Stimulated activated CD4-positive, alpha-beta T cell treated with anti-CD3 and anti-CD28 coated beads, Interleukin-15, amount 100 ng/mL, for 24 hours (primary cell): Measurements from ENCODE around the gene EIF4G1.

Source experiments
- DNase-seq: peaks from one replicate; pipeline ENCODE4 v3.0.0-alpha.2; 2020

EIF4G1 gene

DNA sequence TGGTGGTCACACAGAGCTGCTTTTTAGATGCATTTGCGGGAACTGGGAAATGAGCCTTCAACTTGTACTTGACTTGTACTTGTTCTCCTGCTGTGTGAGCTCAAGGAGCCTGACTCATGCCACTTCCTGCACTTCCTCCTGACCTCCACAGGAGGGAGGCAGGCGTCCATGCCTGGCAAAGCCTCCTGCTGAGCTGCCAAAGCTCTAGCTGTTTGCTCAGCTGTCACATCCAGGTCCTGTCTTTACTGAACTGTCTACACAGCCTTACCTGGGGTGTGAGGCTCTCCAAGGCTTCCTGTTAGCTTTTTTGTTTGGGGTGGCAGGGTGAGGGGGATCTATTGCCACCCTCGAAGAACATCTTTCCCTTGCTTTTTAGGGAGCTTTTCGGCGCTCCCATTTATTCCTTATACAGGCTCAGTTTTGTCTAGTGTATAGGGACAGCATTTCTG lies 57.2 kb downstream of the EIF4G1 start:
- DNase-seq, result peak; percentile 71

DNA sequence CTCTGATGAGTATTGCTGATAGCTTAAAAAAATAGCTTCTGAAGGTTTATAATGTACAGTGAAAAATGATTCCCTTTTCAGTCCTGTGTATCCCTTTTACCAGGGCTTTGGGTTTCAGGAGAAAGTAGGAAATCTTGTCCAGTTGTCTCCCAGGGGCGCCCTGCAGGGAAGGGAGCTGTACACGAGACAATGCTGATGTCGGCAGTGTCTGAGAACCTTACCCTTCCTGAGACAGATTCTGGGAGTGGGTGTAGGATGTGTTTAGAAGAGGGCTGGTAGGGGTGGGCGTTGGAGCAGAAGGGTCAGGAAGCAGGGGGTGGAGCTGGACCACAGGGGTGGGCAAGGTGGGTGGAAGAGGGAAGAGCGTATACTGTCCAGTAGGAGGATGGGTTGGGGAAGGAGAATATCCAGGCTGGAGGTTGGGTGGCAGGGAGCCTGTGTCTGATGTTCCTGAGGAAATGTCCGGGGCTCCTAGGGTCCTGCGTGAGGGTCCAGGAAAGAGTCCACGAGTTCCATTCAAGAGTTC lies 58.0 kb downstream of the EIF4G1 start:
- no peak for DNase-seq

DNA sequence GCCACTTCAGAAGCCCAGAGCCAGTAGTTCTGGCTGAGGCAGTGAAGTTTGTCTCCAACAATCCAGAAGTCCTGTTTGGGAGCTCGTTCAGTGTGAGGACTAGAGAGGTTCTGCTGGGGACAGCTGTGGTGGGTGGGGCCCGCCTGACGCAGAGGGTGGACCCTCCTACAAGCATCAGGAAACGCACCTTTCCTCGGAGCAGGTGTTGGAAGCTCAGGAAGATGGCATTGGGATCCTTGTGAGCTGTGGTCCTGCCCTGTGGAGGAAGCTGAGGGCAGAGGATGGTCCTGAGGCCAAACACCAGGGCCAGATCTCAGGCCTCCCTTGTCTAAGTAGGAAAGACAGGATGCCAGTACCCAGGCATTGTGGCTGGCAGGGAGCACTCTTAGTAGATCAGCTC lies 58.5 kb downstream of the EIF4G1 start:
- no peak for DNase-seq

DNA sequence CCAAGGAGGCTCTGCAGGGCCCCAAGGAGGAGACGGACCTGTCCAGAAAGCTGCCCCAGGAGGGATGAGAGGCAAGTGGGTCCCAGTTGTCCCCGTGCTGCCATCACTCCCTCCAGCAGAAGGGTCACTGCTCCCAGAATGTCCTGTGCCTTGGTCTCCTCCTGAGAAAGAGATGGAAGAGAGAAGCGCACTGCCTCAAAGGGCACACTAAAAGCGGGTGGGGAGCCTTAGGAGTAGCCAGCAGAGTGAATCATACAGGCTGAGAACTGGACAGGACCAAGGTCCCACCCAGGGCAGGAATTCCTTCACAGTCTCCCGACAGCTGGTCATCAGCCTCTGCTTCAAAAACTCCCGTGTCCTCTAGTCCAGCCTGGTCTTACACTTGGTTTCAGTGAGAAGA lies 59.0 kb downstream of the EIF4G1 start:
- no peak for DNase-seq

DNA sequence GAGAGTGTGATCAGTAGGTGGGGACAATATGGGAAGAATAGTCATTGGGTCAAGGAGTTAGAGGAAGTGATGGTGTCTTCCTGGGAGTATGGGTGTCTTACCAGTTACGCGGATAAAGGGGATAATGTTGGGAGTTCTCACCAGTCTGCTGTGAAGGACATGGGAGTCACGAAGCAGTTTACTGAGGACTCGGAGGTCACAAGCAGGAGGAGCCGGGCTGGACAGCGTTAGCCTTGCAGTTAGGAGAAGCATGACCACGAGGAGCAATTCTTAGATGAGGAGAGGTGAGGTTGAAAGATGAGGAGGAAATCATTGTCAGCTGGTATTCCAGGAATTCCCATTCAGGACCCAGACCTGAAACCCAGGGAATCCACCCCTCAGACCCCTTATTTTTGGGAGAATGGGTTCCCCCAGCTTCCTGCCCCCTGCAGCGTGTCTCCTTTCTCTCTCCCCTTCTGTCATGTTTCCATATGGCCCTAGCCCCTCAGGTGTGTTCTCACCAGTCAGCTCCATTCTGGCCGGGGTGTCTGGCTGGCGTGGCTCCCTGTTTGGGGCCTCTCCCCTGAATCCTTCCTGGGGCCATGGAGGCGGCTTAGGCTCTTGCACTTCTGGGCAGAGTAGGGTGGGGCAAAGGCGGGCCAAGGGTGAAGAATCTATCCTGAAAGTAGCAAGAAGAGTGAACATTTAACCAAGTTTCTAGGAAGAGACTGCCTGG lies 61.5 kb downstream of the EIF4G1 start:
- no peak for DNase-seq

DNA sequence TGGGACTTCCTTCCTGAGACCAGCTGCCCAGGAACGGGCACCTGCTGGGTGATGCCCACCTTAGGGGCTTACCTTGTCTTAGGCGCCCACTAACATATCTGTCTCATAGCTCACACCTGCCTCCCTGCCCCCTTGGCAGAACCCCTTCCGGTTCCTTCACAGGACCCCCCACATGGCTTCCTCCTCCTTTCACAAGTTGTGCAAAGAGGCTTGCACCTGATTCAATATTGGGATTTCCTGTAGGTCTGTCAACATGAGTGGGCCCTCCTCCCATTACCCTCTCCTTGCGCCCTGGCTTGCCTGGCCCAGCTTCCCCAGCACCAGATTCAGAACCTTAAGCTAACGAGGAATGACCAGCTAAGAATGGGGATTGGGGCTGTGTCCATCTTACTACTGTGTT lies 63.0 kb downstream of the EIF4G1 start:
- DNase-seq, result no peak

DNA sequence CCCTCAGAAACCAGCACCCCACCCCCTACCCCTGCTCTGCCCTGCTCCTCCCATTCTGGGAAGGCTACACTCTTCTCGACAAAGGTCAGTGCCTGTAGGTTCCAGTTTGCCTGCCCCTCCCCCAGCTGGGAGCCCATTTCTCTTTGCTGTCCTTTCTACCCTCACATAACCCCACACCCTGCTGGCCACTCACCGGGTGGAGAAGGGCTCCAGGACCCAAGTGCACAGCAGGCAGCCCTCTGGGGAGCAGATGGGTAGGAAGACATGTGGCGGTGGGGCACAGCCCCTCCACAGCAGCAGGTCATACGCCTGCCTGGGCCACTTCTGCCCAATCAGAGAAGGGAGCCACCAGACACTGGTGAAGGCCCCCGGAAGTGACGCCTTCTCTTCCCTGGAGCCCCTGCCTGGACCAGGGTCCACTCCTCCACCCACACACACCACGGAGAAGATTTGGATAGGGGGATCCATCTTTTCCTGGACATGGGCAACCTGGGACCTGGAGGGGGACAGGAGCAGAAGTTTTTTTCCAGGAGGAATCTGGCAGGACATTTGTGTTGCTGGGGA lies 63.6 kb downstream of the EIF4G1 start, which contains the start of gene THPO:
Gene THPO (minus strand): TSS at position 326 of the 564 bp plus-strand sequence. CDS start 1,948 bp downstream, outside the sequence.
- DNase-seq, result no peak

DNA sequence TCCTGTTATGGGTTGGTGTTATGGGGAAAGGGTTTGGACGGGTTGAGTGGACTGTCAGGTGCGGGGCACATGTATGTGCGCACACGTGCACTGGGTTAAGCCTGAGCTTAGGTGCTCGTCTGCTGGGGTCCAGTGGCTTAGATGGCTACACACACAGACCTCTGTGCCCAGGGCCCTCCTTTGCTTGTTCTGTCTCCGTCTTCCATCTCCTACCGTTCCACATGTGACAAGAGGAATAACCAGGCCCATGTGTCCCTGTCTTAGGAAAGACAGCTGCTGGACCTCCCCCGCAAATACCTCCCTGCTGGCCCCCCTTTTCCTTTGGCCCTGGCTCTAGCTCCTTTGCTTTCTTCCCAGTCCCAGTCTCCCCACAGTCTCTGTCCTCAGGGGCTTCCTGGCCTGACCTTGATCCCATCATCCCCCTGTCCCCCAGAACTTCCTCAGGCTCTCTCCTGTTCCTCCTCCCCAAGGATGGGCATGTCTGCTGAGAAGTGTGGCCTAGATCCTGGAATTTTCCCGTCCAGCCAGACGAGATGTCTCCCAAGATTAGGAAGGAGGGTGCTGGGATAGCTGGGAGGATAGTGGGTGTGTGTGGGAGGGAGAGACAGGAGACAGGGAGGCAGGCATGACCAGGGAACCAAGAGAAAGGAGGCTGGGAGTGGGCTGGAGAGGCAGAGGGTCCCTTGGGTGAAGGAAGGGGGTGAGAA lies 64.4 kb downstream of the EIF4G1 start:
- no peak for DNase-seq

DNA sequence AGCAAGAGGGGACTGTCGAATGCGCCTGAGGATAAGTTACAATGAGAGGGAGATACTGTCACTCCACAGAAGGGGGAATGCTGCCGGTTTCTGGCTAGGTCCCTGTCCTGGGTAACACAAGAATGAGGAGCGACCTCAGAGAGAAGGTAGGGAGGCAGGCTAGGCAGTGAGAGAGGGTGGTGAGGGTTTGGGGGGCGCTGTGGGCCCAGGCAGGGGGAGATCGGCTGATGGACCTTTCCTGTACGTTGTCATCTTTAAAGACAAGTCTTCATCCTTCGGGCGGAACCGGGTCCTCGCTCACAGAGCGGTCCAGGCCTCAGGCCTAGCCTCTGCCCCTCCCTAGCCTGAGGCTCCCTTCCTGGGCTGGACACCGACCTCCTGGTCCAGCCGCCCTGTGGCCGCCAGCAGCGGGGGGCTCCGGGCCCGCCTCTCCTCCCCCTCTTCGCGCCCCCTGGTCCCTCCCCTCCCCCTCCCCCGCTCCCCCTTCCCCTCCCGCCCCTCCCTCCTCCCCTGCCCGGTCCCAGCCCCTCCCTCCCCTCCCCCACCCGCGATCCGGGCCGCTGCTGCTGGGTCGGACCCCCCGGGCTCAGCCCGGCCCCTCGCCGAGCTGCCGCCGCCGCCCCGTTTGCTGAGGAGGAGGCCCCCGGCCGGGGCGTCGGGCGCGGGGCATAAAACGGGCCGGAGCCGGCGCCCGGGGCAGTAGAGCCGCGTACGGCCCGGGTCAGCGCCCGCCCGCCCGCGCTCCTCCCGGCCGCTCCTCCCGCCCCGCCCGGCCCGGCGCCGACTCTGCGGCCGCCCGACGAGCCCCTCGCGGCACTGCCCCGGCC lies 65.2 kb downstream of the EIF4G1 start, which contains the start of gene CHRD:
Gene CHRD (plus strand): TSS at position 697 of the 827 bp plus-strand sequence. CDS start 265 bp downstream, outside the sequence.
- no peak for DNase-seq

DNA sequence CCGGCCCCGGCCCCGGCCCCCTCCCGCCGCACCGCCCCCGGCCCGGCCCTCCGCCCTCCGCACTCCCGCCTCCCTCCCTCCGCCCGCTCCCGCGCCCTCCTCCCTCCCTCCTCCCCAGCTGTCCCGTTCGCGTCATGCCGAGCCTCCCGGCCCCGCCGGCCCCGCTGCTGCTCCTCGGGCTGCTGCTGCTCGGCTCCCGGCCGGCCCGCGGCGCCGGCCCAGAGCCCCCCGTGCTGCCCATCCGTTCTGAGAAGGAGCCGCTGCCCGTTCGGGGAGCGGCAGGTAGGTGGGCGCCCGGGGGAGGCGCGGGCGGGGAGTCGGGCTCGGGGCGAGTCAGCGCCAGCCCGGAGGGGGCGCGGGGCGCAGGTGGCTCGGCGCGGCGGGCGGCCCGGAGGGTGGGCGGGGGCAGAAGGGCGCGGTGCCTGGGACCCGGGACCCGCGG lies 65.8 kb downstream of the EIF4G1 start:
- peak; percentile 59 for DNase-seq

DNA sequence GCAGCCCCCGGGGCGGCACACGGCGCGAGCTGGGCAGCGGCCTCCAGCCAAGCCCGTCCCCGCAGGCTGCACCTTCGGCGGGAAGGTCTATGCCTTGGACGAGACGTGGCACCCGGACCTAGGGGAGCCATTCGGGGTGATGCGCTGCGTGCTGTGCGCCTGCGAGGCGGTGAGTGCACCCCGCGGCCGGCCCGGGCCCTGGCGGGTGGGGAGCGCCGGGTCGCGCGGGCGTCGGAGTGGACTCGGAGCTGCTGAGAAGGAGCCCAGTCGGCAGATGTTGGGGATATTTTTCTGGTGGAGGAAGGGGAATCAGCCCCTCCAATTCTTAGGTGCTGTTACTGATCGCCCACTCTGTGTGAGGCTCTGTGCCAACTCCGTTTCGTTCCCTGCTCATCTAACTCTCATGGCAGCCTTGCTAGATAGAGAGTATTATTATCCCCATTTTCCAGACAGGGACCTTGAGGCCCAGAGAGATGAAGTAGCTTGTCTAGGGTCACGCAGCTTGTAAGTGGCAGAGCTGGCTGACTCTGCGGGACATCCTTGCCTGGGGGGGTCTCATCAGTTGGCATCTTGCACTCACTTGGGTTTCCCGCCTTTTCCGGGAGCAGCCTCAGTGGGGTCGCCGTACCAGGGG lies 66.3 kb downstream of the EIF4G1 start:
- peak; percentile 33 for DNase-seq

DNA sequence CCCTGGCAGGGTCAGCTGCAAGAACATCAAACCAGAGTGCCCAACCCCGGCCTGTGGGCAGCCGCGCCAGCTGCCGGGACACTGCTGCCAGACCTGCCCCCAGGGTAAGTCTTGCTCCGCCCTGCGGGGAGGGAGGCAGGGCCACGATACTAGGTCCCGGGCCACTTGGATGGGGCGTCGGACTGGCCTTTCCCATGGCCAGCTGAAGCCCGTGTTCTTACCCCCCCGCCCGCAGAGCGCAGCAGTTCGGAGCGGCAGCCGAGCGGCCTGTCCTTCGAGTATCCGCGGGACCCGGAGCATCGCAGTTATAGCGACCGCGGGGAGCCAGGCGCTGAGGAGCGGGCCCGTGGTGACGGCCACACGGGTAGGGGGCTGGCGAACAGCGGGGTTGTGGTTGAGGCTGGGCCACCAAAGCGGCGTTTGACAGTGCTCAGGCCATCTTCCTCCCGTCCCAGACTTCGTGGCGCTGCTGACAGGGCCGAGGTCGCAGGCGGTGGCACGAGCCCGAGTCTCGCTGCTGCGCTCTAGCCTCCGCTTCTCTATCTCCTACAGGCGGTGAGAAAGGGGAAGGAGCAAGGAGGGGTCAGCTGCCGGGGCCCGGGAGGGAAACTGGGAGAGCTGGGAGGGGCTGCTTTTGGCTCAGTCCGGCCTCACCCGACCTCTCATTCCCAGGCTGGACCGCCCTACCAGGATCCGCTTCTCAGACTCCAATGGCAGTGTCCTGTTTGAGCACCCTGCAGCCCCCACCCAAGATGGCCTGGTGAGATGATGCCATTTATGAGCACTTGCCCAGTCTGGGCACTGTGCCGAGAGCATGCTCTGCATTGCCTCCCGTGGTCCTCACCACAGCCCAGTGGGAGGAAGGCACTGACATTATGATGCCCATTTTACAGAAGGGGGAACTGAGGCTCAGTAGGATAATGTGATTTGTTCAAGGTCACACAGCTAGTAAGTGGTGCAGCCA lies 67.1 kb downstream of the EIF4G1 start:
- peak; percentile 29 for DNase-seq

DNA sequence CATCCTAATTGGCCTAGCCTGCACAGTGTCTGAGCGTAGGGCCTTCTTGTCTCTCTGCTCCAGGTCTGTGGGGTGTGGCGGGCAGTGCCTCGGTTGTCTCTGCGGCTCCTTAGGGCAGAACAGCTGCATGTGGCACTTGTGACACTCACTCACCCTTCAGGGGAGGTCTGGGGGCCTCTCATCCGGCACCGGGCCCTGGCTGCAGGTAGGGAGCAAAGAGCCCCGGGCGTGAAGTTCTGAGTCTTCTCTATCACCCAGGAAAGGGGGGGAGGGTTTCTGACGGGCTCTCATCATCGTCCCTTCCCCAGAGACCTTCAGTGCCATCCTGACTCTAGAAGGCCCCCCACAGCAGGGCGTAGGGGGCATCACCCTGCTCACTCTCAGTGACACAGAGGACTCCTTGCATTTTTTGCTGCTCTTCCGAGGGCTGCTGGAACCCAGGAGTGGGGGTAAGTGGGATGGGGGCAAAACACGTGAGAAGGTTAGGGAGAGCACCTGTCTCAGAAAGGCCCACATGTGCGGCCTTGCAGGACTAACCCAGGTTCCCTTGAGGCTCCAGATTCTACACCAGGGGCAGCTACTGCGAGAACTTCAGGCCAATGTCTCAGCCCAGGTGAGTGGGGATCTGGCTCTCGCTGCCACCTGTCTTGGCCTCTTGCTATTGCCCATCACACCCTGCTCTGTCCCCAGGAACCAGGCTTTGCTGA lies 68.1 kb downstream of the EIF4G1 start:
- no peak for DNase-seq

DNA sequence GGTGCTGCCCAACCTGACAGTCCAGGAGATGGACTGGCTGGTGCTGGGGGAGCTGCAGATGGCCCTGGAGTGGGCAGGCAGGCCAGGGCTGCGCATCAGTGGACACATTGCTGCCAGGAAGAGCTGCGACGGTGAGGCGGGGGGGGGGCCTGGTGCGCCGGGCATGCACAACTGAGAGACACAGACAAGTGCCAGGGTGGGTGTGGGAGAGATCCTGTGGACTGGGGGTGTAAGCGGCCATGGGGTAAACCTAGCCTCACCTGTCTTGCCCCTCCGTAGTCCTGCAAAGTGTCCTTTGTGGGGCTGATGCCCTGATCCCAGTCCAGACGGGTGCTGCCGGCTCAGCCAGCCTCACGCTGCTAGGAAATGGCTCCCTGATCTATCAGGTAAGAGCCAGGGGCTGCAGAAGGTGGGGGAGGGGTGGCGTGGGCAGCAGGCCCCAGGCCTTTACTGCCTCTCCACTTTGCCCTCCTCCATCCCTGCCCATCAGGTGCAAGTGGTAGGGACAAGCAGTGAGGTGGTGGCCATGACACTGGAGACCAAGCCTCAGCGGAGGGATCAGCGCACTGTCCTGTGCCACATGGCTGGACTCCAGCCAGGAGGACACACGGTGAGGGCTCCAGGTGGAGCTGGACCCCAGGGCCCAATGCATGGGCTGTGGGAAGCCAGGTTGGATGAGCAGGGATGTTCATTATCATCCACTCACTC lies 68.8 kb downstream of the EIF4G1 start:
- no peak for DNase-seq

DNA sequence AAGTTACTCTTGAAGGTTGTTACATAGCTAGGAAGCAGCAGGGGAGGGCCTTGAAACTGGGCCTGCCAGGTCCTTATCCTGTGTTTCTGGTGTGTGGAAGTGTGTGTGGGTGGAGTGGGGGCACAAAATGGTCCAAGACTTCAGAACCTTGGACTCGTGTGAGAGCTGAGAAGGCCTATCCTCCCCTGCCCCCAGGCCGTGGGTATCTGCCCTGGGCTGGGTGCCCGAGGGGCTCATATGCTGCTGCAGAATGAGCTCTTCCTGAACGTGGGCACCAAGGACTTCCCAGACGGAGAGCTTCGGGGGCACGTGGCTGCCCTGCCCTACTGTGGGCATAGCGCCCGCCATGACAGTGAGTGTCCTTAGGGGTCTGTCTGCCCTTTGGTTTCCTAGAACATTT lies 69.9 kb downstream of the EIF4G1 start:
- no peak for DNase-seq
